GM12872 (cell line): ENCODE data around the gene C14orf119.

Experiments used
- TF ChIP-seq, protein P1 (sequence below): IDR thresholded peaks from 3 replicates; pipeline ENCODE4 v1.5.1; 2011; ENCODE audit warnings: low read depth, mild to moderate bottlenecking, low read length, moderate library complexity; ENCODE audit not compliant: insufficient read depth

The C14orf119 gene, protein sequence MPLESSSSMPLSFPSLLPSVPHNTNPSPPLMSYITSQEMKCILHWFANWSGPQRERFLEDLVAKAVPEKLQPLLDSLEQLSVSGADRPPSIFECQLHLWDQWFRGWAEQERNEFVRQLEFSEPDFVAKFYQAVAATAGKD

DNA sequence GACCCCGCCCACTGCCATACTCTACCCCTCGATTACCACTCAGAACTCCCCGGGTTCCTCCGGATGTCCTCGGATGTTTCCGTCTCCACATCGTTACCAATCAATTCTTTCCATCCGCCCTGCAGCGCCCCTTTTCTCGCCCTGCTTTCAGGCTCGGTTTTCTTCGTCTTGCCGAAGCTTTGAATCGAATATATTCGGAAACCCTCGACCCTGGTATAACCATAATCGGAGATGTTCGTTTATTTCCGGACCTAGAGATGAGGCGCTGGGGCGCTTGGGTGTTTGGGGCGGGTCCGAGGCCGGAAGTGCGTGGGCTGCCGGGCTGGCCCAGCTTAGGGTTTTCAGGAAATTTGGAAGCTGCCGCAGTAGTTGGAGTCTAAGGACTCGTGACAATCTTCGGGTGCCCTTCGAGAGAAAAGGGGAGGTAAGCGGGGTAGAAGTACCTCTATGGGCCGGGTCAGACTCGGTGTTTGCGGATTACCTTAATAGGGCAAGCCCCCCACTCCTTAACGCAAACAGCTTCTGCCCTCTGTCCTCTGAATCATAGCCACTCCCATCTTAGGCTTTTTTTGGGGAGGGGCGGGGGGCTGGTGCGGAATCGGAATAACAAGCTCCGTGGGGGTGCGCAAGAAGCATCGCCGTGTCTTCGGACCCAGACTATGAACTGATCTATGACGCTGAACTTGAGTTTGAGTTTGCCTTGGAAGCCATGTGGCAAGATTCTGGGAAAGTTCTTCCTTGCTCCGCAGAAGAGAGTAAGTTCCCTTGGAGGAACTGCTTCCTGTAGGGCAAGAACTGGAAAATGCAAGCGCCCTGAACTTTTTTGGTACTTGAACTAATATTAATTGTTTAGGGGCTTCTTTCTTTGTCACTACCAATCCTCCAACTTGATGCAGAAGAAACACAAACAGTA lies at the start of gene C14orf119:
Gene C14orf119 (plus strand): TSS at position 310 of the 913 bp plus-strand sequence. CDS start 2,154 bp downstream, outside the sequence.
- TF ChIP-seq, protein P1, sequence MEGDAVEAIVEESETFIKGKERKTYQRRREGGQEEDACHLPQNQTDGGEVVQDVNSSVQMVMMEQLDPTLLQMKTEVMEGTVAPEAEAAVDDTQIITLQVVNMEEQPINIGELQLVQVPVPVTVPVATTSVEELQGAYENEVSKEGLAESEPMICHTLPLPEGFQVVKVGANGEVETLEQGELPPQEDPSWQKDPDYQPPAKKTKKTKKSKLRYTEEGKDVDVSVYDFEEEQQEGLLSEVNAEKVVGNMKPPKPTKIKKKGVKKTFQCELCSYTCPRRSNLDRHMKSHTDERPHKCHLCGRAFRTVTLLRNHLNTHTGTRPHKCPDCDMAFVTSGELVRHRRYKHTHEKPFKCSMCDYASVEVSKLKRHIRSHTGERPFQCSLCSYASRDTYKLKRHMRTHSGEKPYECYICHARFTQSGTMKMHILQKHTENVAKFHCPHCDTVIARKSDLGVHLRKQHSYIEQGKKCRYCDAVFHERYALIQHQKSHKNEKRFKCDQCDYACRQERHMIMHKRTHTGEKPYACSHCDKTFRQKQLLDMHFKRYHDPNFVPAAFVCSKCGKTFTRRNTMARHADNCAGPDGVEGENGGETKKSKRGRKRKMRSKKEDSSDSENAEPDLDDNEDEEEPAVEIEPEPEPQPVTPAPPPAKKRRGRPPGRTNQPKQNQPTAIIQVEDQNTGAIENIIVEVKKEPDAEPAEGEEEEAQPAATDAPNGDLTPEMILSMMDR: no peak

DNA sequence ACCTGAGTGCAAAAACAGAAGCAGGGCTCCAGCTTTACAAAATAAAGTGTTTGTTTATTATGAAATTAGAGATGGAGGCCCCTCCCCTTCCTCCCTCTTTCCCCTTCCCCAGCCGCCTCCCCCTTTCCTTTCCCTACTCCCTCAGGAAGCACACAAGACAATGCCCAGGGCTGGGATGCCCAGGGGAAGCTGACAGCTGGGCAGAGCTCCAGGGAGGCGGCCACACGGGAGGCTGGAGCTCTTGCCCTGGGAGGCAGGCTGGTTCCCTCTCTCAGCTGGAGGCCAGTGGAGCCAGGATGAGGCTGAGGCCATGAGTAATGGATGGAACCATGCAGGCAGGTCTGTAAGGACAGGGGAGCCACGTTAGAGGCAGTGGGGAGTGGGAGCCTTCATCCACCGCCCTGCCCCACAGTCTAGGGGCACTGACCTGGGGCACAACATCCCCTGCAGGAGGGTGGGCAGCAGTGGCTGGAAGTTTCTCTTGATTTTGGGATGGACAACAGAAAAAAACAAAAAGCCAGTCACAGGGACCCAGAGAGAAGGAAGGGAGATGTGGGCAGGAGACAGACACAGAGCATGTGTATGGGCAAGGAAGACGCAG lies 48.2 kb upstream of the C14orf119 start:
- TF ChIP-seq, protein P1: no peak

DNA sequence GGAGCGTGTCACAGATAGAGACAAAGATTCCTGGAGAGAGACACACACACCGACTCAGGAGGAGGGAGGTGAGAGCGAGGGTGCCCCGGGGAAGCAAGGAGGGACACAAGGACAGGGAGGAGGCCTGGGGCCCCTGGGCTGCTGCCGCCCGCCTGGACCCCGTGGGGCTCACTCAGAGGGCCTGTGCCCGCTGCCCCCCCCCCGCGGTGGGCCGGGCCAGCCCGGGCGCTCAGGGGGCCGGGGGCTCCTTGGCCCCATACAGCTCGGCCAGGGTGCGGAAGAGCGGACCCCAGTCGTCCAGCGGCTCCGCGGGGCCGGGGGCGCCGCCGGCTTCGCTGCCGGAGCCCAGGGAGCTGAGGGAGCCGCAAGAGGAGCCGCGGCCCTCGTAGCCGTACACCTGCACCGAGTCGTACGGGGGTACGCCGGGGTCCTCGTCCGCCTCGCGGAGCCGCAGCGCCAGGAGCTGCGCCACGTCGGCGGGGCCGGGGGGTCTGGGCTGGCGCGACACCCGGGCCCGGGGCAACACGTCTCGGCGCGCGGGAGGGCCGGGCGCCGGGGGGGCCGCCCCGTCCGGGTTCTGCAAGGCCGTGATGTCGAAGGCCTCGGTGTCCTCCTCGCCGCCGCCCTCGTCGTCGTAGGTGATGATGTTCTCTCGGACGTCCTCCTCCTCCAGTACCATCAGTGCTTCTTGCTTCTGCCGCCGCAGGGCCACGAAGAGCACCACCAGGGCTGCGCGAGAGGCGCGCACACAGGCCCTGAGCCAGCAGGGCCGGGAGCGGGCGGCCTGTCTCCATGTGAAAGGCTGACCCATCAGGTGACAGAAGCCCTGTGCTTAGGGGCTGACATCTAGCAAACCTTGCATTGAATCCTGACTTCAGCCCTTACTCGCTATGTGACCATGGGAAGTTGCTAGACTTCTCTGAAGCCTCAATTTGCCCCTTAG lies 47.3 kb upstream of the C14orf119 start:
- TF ChIP-seq, protein P1: no peak

DNA sequence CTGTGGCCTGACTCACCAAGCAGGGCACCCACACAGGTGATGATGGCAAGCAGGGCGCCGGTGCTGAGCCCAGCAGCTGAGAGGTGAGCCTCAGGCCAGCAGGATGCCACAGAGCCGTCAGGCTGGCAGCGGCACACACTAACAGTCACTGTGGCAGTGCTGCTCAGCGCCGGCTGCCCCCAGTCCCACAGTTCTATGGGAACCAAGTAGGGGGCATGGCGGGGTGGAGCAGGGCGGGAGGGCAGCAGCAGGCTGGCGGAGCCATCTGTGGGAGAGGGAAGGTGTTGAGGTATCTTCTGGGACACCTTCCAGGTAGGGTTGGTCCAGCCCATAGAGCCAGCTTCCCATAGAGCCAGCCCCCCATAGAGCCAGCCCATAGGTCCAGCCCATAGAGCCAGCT lies 46.3 kb upstream of the C14orf119 start:
- TF ChIP-seq, protein P1: no peak

DNA sequence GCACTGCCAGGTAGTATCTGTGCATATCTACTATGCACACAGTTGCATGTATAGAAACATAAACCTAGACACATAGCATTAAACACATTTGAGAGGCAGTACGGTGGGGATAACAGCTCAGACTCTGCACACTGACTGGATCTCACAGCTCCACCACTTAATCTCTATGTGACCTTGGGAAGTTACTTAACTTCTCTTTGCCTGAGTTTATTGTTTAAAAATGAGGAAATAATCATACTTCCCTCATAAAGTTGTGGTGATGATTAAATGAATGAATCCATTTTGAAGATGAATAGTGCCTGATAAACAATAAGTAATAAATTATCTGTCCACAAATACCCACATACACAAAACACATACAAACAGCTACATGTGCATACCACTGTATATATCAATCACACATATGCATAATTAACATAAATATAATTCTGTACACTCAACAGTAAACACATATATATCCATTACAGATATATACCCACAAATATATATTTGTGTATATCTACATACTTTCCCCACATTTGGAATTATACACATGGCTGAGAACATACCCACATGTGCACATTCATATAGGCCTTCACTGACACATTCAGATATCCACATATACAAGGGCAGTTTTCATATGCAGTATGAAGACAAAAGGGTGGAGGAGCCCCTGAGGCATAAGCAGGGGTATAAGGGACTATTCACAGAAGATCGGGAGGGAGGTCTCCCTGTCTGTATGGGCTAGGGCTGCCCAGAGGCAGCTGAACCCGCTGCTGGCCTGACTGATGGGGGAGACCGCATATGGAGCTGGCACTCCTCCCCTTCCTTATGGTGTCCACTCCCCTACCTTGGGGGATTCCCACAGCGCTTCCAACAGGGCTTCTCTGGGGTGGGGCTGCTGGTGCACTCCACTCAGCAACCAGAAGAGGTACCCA lies 43.9 kb upstream of the C14orf119 start:
- TF ChIP-seq, protein P1: no peak

DNA sequence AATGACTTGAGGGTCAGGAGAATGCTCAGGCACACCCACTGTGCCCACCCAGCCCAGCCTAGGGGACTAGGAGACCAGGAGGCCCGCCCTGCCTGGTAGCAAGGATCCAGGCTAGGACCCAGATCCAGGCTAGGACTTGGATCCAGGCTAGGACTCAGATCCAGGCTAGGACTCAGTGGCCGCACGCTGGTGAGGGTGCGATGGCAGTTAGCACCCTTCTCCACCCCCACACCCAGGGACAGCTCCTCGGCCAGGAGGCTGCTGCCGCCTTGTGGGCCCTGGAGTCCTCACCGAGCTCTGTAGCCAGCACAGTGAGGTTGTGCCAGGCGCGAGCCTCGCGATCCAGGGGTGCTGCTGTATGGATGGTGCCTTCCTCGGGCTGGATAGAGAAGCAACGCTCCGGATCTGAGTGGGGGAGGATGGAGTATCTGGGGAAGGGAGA lies 43.1 kb upstream of the C14orf119 start:
- TF ChIP-seq, protein P1: no peak
